ENCODE data around the gene HINFP.
A peak's percentile ranks its signal among the peaks of the same experiment; 100 is the strongest.
"Not testable (repeated sequence)": the region's sequence is repeated elsewhere in the genome, so short reads cannot be mapped to it uniquely, and the experiment has no call there.

Gene HINFP

GRCh38 chr11:119118946-119119345 lies 2.4 kb upstream of the HINFP start:
- DNase-seq, result no peak

GRCh38 chr11:119120639-119121007 lies 757 bp upstream of the HINFP start:
- DNase-seq, result peak; percentile 73

- DNase-seq, result no peak
Observed at GRCh38 chr11:119121811-119122124, 388 bp downstream of the HINFP start.

- DNase-seq, result no peak
Observed at GRCh38 chr11:119125821-119126220, 4.4 kb downstream of the HINFP start.

GRCh38 chr11:119126675-119127268 lies 5.4 kb downstream of the HINFP start:
- no peak for DNase-seq

- no peak for DNase-seq
Observed at GRCh38 chr11:119130662-119131061, 9.3 kb downstream of the HINFP start.

GRCh38 chr11:119134389-119134978 lies 13.1 kb downstream of the HINFP start:
- DNase-seq, result no peak

GRCh38 chr11:119139276-119139675 lies 17.9 kb downstream of the HINFP start:
- DNase-seq, result not testable (repeated sequence)

- peak; percentile 51 for DNase-seq
Observed at GRCh38 chr11:119144825-119145486, 23.6 kb downstream of the HINFP start.

GRCh38 chr11:119145551-119145950 lies 24.2 kb downstream of the HINFP start:
- DNase-seq, result no peak

- DNase-seq, result peak; percentile 60
Observed at GRCh38 chr11:119147604-119148333, 26.4 kb downstream of the HINFP start.

GRCh38 chr11:119148720-119149017 lies 27.3 kb downstream of the HINFP start:
- no peak for DNase-seq

- DNase-seq, result peak; percentile 29
Observed at GRCh38 chr11:119149018-119149785, 27.8 kb downstream of the HINFP start, which contains the start of gene ABCG4. TSS of gene ABCG4 (plus strand) at chr11:119149052. CDS start at chr11:119149966, 914 bp downstream.

- DNase-seq, result no peak
Observed at GRCh38 chr11:119149786-119150275, 28.5 kb downstream of the HINFP start.

GRCh38 chr11:119152043-119152442 lies 30.7 kb downstream of the HINFP start:
- DNase-seq, result no peak

- no peak for DNase-seq
Observed at GRCh38 chr11:119152604-119153003, 31.2 kb downstream of the HINFP start.

- no peak for DNase-seq
Observed at GRCh38 chr11:119153049-119153818, 31.9 kb downstream of the HINFP start.

GRCh38 chr11:119154178-119154577 lies 32.8 kb downstream of the HINFP start:
- no peak for DNase-seq

- no peak for DNase-seq
Observed at GRCh38 chr11:119155733-119156492, 34.5 kb downstream of the HINFP start.

GRCh38 chr11:119156496-119156895 lies 35.1 kb downstream of the HINFP start:
- DNase-seq, result no peak

- no peak for DNase-seq
Observed at GRCh38 chr11:119157063-119157462, 35.7 kb downstream of the HINFP start.

- no peak for DNase-seq
Observed at GRCh38 chr11:119158467-119158866, 37.1 kb downstream of the HINFP start.
